GM10266 (cell line): ENCODE results near the gene MIX23.

Source experiments
- DNase-seq: peaks from one replicate; pipeline ENCODE4 v3.0.0; 2012; ENCODE audit errors: extremely low spot score
- TF ChIP-seq, protein P1 (sequence below): IDR thresholded peaks from 2 replicates; pipeline ENCODE4 v1.5.1; 2012; ENCODE audit warnings: mild to moderate bottlenecking, low read depth; ENCODE audit not compliant: control insufficient read depth, insufficient read depth; ENCODE audit errors: missing control alignments

Gene MIX23

DNA sequence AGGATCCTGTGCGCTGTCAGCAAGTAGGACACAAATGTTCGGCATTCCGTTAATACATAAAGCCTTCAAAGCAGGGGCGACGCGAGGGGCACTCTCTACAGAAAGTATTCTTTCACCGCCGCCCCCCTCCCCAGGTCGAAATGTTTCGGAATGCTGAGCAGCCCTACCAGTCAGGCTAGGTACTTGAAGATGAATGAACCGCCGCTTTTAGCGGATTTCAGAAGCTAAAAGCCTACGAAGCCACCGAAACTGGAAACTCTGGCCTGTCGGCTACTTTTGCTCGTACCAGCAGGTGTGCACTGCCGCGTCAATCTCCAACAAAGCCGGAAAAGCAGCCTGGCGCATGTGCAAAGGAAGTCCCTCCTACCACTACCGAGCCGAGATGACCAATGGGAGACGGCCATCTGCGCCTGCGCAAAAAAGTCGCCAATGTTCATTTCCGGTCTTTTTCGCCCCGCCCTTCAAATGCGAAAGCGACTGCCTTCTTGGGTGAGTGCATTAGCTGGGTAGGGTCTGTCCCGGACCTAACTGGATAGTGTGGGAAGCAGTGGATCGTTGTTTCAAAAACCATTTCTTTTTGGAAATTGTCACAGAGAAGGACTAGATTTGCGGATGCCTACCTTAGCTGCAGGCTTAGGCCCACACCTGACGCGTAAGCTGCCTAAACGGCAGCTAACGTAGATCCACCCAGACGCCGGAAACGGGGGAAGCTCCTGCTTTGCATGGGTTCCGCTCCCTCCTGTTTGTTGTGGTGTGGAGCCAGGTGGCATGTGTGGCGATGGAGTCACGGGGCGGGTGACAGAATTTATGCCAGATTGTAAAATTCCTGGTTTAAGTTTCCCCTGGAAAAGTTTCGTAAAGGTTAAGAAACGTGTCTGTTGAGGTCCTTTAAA lies 33.0 kb upstream of the MIX23 start, which contains the start of gene WDR5B:
Gene WDR5B (minus strand): TSS at position 301 of the 893 bp plus-strand sequence. CDS start 534 bp downstream, outside the sequence.
- peak; percentile 92 for DNase-seq
- TF ChIP-seq, protein P1, sequence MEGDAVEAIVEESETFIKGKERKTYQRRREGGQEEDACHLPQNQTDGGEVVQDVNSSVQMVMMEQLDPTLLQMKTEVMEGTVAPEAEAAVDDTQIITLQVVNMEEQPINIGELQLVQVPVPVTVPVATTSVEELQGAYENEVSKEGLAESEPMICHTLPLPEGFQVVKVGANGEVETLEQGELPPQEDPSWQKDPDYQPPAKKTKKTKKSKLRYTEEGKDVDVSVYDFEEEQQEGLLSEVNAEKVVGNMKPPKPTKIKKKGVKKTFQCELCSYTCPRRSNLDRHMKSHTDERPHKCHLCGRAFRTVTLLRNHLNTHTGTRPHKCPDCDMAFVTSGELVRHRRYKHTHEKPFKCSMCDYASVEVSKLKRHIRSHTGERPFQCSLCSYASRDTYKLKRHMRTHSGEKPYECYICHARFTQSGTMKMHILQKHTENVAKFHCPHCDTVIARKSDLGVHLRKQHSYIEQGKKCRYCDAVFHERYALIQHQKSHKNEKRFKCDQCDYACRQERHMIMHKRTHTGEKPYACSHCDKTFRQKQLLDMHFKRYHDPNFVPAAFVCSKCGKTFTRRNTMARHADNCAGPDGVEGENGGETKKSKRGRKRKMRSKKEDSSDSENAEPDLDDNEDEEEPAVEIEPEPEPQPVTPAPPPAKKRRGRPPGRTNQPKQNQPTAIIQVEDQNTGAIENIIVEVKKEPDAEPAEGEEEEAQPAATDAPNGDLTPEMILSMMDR = no peak

DNA sequence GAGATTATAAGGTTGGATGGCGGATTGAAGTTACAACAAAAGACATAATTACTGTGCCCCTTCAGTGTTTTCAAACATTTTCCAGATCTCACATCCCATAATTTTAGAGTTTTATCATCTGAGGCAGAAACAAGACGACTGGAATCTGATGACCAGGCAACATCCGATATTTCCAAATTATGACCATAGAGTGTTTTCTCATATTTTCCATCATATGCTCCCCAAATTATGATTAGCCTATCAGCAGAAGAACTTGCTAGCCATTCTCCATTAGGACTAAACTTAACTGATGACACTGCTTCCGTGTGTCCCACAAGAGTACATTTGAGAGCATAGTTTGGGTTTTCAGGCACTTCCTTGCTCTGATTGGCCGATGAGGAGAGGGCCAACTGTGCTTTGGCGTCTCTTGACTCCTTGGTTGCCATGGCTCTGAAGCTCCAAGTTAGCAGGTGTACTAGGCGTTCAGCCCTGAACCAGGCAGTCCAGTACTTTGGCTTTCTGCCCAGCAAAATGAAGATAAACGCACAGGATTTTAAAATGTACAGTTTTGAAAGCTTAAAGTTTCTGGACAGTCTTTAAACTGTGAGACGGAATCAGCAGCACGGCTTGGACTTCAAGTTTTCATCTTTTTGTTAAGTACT lies 32.2 kb upstream of the MIX23 start:
- TF ChIP-seq, protein P1 = no peak
- peak; percentile 60 for DNase-seq

DNA sequence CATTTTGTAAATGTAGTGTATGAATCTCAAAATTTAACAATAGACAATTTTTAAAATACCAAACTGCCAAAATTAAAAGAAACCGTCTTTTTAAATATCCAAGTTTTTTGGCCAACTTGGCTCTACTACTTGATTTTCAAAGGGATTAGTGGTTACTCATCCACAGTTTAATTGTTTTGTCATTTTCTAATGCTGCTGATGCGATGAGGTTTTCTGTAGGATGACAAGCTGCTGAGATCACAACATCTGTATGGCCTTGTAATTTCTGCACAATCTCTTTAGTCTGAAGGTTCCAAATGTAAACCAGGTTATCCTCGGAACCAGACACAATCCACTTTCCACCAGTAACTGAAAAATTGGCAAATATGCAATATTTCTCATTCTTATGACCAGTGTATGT lies 31.4 kb upstream of the MIX23 start:
- TF ChIP-seq, protein P1 = no peak
- no peak for DNase-seq

DNA sequence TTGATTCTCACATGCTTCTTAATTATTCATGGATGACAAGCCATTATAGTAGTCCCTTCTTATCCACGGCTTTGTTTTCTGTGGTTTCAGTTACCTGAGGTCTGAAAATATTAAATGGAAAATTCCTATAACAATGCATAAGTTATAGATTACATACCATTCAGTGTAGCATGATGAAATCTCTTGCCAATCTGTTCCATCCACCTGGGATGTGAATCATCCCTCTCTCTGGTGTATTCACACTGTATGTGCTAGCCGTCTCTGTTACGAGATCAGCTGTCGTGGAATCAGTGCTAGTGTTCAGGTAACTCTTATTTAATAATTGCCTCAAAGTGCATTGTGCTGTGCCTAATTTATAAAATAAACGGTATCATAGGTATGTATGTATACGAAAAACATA lies 27.6 kb upstream of the MIX23 start:
- no peak for DNase-seq
- TF ChIP-seq, protein P1 = no peak

DNA sequence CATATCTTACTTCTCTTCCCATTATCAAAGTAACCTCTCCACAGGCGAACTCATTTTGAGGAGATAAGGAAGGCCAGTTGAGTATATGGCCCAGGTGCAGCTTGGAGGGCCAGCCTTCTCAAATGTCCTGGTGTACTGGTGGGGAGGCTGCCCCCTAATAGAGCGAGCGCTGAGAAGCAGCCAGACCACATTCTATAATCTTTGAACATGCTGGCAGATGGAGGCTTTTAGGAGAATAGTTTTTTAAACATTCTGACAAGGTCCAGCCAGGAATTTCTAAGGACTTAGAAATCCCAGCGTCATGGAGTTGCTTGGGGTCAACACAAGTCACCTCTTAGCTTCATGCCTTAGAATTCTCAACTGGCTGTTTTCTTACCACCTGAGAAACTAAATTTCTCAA lies 27.1 kb upstream of the MIX23 start:
- DNase-seq = no peak
- TF ChIP-seq, protein P1 = no peak

DNA sequence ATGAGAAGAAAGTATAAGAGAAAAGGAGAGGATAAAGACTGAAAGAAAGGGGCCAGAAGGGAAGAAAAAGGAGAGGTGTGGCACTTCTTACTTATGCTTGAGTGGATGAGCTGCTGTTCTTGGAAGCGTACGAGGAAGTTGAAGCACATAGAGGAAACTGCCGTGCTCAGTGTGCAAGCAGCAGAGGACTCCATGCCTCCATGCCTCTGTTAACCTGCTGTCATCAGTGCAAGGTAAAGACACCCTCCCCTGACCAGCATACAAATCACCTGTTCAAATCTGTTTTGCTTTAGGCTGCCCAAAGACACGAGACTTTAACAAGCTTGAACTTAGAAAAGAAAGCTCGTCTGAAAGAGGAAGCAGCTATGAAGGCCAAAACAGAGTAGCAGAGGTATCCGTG lies 26.4 kb upstream of the MIX23 start:
- TF ChIP-seq, protein P1 = no peak
- DNase-seq = no peak

DNA sequence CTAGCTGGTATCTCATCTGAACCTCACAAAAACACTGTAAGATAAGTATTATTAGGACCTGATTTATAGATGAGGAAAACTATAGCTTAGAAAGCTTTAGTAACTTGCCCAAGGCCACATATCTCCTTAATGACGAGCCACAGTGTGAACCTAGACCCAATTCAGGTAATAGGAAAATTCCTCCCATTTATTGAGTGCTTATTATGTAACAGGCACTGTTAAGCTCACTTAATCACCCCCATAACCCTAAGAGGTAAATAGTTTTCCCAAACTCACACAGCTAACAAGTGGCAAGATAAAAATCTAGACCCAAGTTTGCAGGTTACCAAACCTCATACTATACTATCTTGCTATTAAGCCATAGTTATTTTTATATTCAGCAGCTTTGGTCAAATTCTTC lies 24.9 kb upstream of the MIX23 start:
- TF ChIP-seq, protein P1 = no peak
- DNase-seq = no peak
